Kidney tubule cell (primary cell): ENCODE measurements around the gene GALNT7.
A peak's percentile ranks its signal among the peaks of the same experiment; 100 is the strongest.
"Not testable (repeated sequence)": the region's sequence is repeated elsewhere in the genome, so short reads cannot be mapped to it uniquely, and the experiment has no call there.

ENCODE experiments used
- DNase-seq: peaks from one replicate; pipeline ENCODE4 v3.0.0-alpha.2; 2018; ENCODE audit warnings: low spot score

The GALNT7 gene

GRCh38 chr4:173194157-173194556 is 25.5 kb downstream of the GALNT7 start:
- DNase-seq, result no peak

GRCh38 chr4:173195109-173195508 is 26.5 kb downstream of the GALNT7 start:
- no peak for DNase-seq

- DNase-seq, result no peak
These were observed 30.9 kb downstream of the GALNT7 start for GRCh38 chr4:173199553-173199952.

- DNase-seq, result no peak
These were observed 31.7 kb downstream of the GALNT7 start for GRCh38 chr4:173200103-173200884.

- no peak for DNase-seq
These were observed 33.8 kb downstream of the GALNT7 start for GRCh38 chr4:173202395-173202794.

- no peak for DNase-seq
These were observed 37.0 kb downstream of the GALNT7 start for GRCh38 chr4:173205656-173206055.

- no peak for DNase-seq
These were observed 39.8 kb downstream of the GALNT7 start for GRCh38 chr4:173208420-173208819.

GRCh38 chr4:173211222-173211621 is 42.6 kb downstream of the GALNT7 start:
- DNase-seq, result peak; percentile 41

- peak; percentile 81 for DNase-seq
These were observed 43.2 kb downstream of the GALNT7 start for GRCh38 chr4:173211838-173212237.

GRCh38 chr4:173212379-173212778 is 43.8 kb downstream of the GALNT7 start:
- peak; percentile 17 for DNase-seq

GRCh38 chr4:173213296-173213695 is 44.7 kb downstream of the GALNT7 start:
- no peak for DNase-seq

GRCh38 chr4:173214231-173214630 is 45.6 kb downstream of the GALNT7 start:
- DNase-seq, result no peak

GRCh38 chr4:173214661-173215060 is 46.0 kb downstream of the GALNT7 start:
- peak; percentile 29 for DNase-seq

GRCh38 chr4:173217075-173217474 is 48.5 kb downstream of the GALNT7 start:
- DNase-seq, result no peak

GRCh38 chr4:173217727-173218126 is 49.1 kb downstream of the GALNT7 start:
- DNase-seq, result no peak

GRCh38 chr4:173218411-173219125 is 50.0 kb downstream of the GALNT7 start:
- DNase-seq, result peak; percentile 72

- not testable (repeated sequence) for DNase-seq
These were observed 50.5 kb downstream of the GALNT7 start for GRCh38 chr4:173219126-173219437.

- no peak for DNase-seq
These were observed 55.1 kb downstream of the GALNT7 start for GRCh38 chr4:173223743-173224142.

GRCh38 chr4:173226401-173226888 is 57.8 kb downstream of the GALNT7 start:
- DNase-seq, result no peak

GRCh38 chr4:173227756-173228155 is 59.1 kb downstream of the GALNT7 start:
- DNase-seq, result no peak

- DNase-seq, result no peak
These were observed 61.5 kb downstream of the GALNT7 start for GRCh38 chr4:173230062-173230461.

- DNase-seq, result peak; percentile 50
These were observed 63.3 kb downstream of the GALNT7 start for GRCh38 chr4:173231916-173232315.

GRCh38 chr4:173233857-173234256 is 65.2 kb downstream of the GALNT7 start:
- no peak for DNase-seq
